ENCODE measurements around the gene CDK14.

GRCh38 chr7:91047636-91048035 lies 451.5 kb downstream of the CDK14 start:
- TF ChIP-seq DPF2 (IDR thresholded peaks at IDR 0.05): no peak
- TF ChIP-seq HCFC1 (IDR thresholded peaks at IDR 0.05; ENCODE audit: low read length): no peak
- no peak for TF ChIP-seq EP300 (IDR thresholded peaks at IDR 0.05; ENCODE audit: borderline replicate concordance in 1 of 2, control insufficient read depth in 1 of 2, low read depth in 2 of 2, low read length in 2 of 2)
- no peak for TF ChIP-seq CTCF (IDR thresholded peaks at IDR 0.05 in 2 of 3, conservative IDR thresholded peaks at IDR 0.05 in 1 of 3; ENCODE audit: control insufficient read depth in 2 of 3, extremely low read depth in 1 of 3, insufficient read depth in 1 of 3, low read depth in 3 of 3, low read length in 3 of 3)
- no peak for TF ChIP-seq MXI1 (IDR thresholded peaks at IDR 0.05; ENCODE audit: low read depth, low read length)
- no peak for TF ChIP-seq TCF12 (IDR thresholded peaks at IDR 0.05; ENCODE audit: low read depth, low read length)
- no peak for TF ChIP-seq POLR2A (IDR thresholded peaks at IDR 0.05; ENCODE audit: low read depth, low read length)
- no peak for TF ChIP-seq BHLHE40 (IDR thresholded peaks at IDR 0.05; ENCODE audit: borderline replicate concordance in 1 of 2, low read depth in 2 of 2, low read length in 1 of 2)
- TF ChIP-seq RFX5 (IDR thresholded peaks at IDR 0.05; ENCODE audit: low read depth, low read length): no peak
- TF ChIP-seq SP1 (IDR thresholded peaks at IDR 0.05; ENCODE audit: low read depth, low read length): no peak
- TF ChIP-seq PBX3 (IDR thresholded peaks at IDR 0.05; ENCODE audit: insufficient replicate concordance, low read depth, low read length): no peak
- TF ChIP-seq SIN3A (IDR thresholded peaks at IDR 0.05; ENCODE audit: low read depth, low read length): no peak
- TF ChIP-seq POLR2AphosphoS5 (IDR thresholded peaks at IDR 0.05; ENCODE audit: low read length): no peak
- TF ChIP-seq SUPT20H (IDR thresholded peaks at IDR 0.05; ENCODE audit: borderline replicate concordance, control insufficient read depth, low read depth, low read length): no peak

Data from GM12878 (cell line).